ENCODE results near the gene KCTD12.

Gene KCTD12

GRCh38 chr13:76854894-76855293 lies 31.3 kb downstream of the KCTD12 start:
- DNase-seq (ENCODE audit: low read depth, low spot score) = no peak

GRCh38 chr13:76853921-76854608 lies 32.1 kb downstream of the KCTD12 start:
- DNase-seq (ENCODE audit: low read depth, low spot score) = no peak

- no peak for DNase-seq (ENCODE audit: low read depth, low spot score)
Observed at GRCh38 chr13:76853481-76853880, 32.7 kb downstream of the KCTD12 start.

- DNase-seq (ENCODE audit: low read depth, low spot score) = no peak
Observed at GRCh38 chr13:76852986-76853385, 33.2 kb downstream of the KCTD12 start.

GRCh38 chr13:76851961-76852360 lies 34.2 kb downstream of the KCTD12 start:
- no peak for DNase-seq (ENCODE audit: low read depth, low spot score)

- DNase-seq (ENCODE audit: low read depth, low spot score) = no peak
Observed at GRCh38 chr13:76849493-76849892, 36.7 kb downstream of the KCTD12 start.

- no peak for DNase-seq (ENCODE audit: low read depth, low spot score)
Observed at GRCh38 chr13:76848596-76848995, 37.6 kb downstream of the KCTD12 start.

- DNase-seq (ENCODE audit: low read depth, low spot score) = no peak
Observed at GRCh38 chr13:76846363-76846762, 39.8 kb downstream of the KCTD12 start.

- no peak for DNase-seq (ENCODE audit: low read depth, low spot score)
Observed at GRCh38 chr13:76845865-76846264, 40.3 kb downstream of the KCTD12 start.

- DNase-seq (ENCODE audit: low read depth, low spot score) = no peak
Observed at GRCh38 chr13:76845367-76845766, 40.8 kb downstream of the KCTD12 start.

- no peak for DNase-seq (ENCODE audit: low read depth, low spot score)
Observed at GRCh38 chr13:76837801-76838200, 48.4 kb downstream of the KCTD12 start.

- no peak for DNase-seq (ENCODE audit: low read depth, low spot score)
Observed at GRCh38 chr13:76836311-76836710, 49.9 kb downstream of the KCTD12 start.

GRCh38 chr13:76833441-76833954 lies 52.7 kb downstream of the KCTD12 start:
- no peak for DNase-seq (ENCODE audit: low read depth, low spot score)

GRCh38 chr13:76832258-76832988 lies 53.8 kb downstream of the KCTD12 start:
- DNase-seq (ENCODE audit: low read depth, low spot score) = no peak

GRCh38 chr13:76830805-76831204 lies 55.4 kb downstream of the KCTD12 start:
- no peak for DNase-seq (ENCODE audit: low read depth, low spot score)

Measured in ELF-1 (cell line).